Immature natural killer cell (primary cell): ENCODE measurements around the gene ENPP6. TPM values are rescaled to one million over a fixed set of nuclear protein-coding genes. Genes with fewer than 3 reads are reported as not detected.
A peak's percentile ranks its signal among the peaks of the same experiment; 100 is the strongest.

Experiments
- DNase-seq, 3 donors: peaks; one replicate each; pipeline ENCODE4 v3.0.0; 2022; ENCODE audit warnings: mixed read lengths in 1 of 3
- H3K27ac Mint-ChIP-seq, 6 donors: one replicate each; pipeline ENCODE4 v1.8.0; 2020; ENCODE audit warnings: mixed read lengths in 6 of 6, mild to moderate bottlenecking in 5 of 6, inconsistent platforms in 4 of 6, moderate library complexity in 3 of 6
- H3K27me3 Mint-ChIP-seq, 3 donors: one replicate each; pipeline ENCODE4 v1.8.0; 2020 to 2021; ENCODE audit warnings: low read depth in 3 of 3, mild to moderate bottlenecking in 3 of 3, mixed read lengths in 3 of 3, moderate library complexity in 3 of 3, inconsistent platforms in 1 of 3
- H3K36me3 Mint-ChIP-seq, 3 donors: one replicate each; pipeline ENCODE4 v1.8.0; 2020; ENCODE audit warnings: mixed read lengths in 3 of 3, inconsistent platforms in 2 of 3, mild to moderate bottlenecking in 2 of 3
- H3K4me1 Mint-ChIP-seq, 2 donors: one replicate each; pipeline ENCODE4 v1.8.0; 2020; ENCODE audit warnings: inconsistent platforms in 2 of 2, mild to moderate bottlenecking in 2 of 2, mixed read lengths in 2 of 2, moderate library complexity in 1 of 2
- H3K4me3 Mint-ChIP-seq, 5 donors: one replicate each; pipeline ENCODE4 v1.8.0; 2020; ENCODE audit warnings: mild to moderate bottlenecking in 5 of 5, mixed read lengths in 5 of 5, inconsistent platforms in 3 of 5, moderate library complexity in 3 of 5
- H3K9me3 Mint-ChIP-seq, 6 donors: one replicate each; pipeline ENCODE4 v1.8.0; 2020; ENCODE audit warnings: mild to moderate bottlenecking in 6 of 6, mixed read lengths in 6 of 6, inconsistent platforms in 4 of 6, moderate library complexity in 3 of 6
- polyA plus RNA-seq, 3 donors: library from polyadenylated mRNA; unstranded; fragments of 300-500 nt; fragmentation: Illumina TruSeq; gene quantifications; one replicate each; pipeline ENCODE4 v1.2.3, GENCODE V29; 2021

Gene ENPP6
- polyA plus RNA-seq, 3 donors from 2014 or later = 0.13 to 0.20 TPM; not detected in 1

GRCh38 chr4:184096561-184097240 lies 121.0 kb downstream of the ENPP6 start:
- H3K9me3 Mint-ChIP-seq = no peaks in the 10 kb centered on the region
- peak overlapping the region in 2 of 6 donors; percentile 31 to 51 for H3K27ac Mint-ChIP-seq
- DNase-seq = no peak
- H3K4me1 Mint-ChIP-seq = peaks cover 6 to 11% of the 10 kb centered on the region in 2 donors
- no peaks in the 10 kb centered on the region for H3K36me3 Mint-ChIP-seq
- peaks cover 0 to 6% (median 6%) of the 10 kb centered on the region in 3 donors for H3K27me3 Mint-ChIP-seq
- H3K4me3 Mint-ChIP-seq = peak overlapping the region; percentile 51 to 87 (median 79)

GRCh38 chr4:184094532-184095159 lies 123.0 kb downstream of the ENPP6 start:
- peaks cover 0 to 3% (median 0%) of the 10 kb centered on the region in 6 donors for H3K9me3 Mint-ChIP-seq
- no peak for DNase-seq
- peaks cover 5 to 11% of the 10 kb centered on the region in 2 donors for H3K4me1 Mint-ChIP-seq
- no peaks in the 10 kb centered on the region for H3K36me3 Mint-ChIP-seq
- no peak overlapping the region for H3K4me3 Mint-ChIP-seq
- H3K27ac Mint-ChIP-seq = no peak overlapping the region
- peaks cover 2 to 10% (median 6%) of the 10 kb centered on the region in 3 donors for H3K27me3 Mint-ChIP-seq

- Mint-ChIP-seq H3K9me3 (peaks cover 0 to 5% (median 0%) of the 10 kb centered on the region in 6 donors), H3K4me1 (peaks cover 0 to 2% of the 10 kb centered on the region in 2 donors), H3K36me3 (no peaks in the 10 kb centered on the region), H3K27me3 (peaks cover 2 to 10% (median 5%) of the 10 kb centered on the region in 3 donors), H3K4me3 (no peak overlapping the region), H3K27ac (no peak overlapping the region)
- no peak for DNase-seq
Observed at GRCh38 chr4:184091986-184092385, 125.7 kb downstream of the ENPP6 start.

- Mint-ChIP-seq H3K27me3 (peaks cover 2 to 8% (median 5%) of the 10 kb centered on the region in 3 donors), H3K4me3 (no peak overlapping the region), H3K9me3 (peaks cover 0 to 5% (median 0%) of the 10 kb centered on the region in 6 donors), H3K4me1 (no peaks in the 10 kb centered on the region), H3K36me3 (no peaks in the 10 kb centered on the region), H3K27ac (no peak overlapping the region)
- no peak for DNase-seq
Observed at GRCh38 chr4:184090571-184090970, 127.1 kb downstream of the ENPP6 start.

- H3K36me3 Mint-ChIP-seq = no peaks in the 10 kb centered on the region
- no peak for DNase-seq
- H3K9me3 Mint-ChIP-seq = peaks cover 0 to 2% (median 0%) of the 10 kb centered on the region in 6 donors
- no peak overlapping the region for H3K27ac Mint-ChIP-seq
- H3K4me3 Mint-ChIP-seq = no peak overlapping the region
- H3K4me1 Mint-ChIP-seq = no peaks in the 10 kb centered on the region
- peaks cover 5 to 24% (median 8%) of the 10 kb centered on the region in 3 donors for H3K27me3 Mint-ChIP-seq
Observed at GRCh38 chr4:184080674-184081073, 137.0 kb downstream of the ENPP6 start.

- no peak overlapping the region for H3K4me3 Mint-ChIP-seq
- DNase-seq = no peak
- H3K27me3 Mint-ChIP-seq = peaks cover 5 to 20% (median 5%) of the 10 kb centered on the region in 3 donors
- no peaks in the 10 kb centered on the region for H3K4me1 Mint-ChIP-seq
- H3K36me3 Mint-ChIP-seq = peaks cover 0 to 3% (median 0%) of the 10 kb centered on the region in 3 donors
- peaks cover 0 to 12% (median 5%) of the 10 kb centered on the region in 6 donors for H3K9me3 Mint-ChIP-seq
- no peak overlapping the region for H3K27ac Mint-ChIP-seq
Observed at GRCh38 chr4:184074677-184075388, 142.8 kb downstream of the ENPP6 start.

- Mint-ChIP-seq H3K27ac (no peak overlapping the region), H3K9me3 (peaks cover 0 to 7% (median 2%) of the 10 kb centered on the region in 6 donors), H3K4me1 (no peaks in the 10 kb centered on the region), H3K27me3 (peaks cover 0 to 11% (median 2%) of the 10 kb centered on the region in 3 donors), H3K36me3 (peaks cover 0 to 3% (median 0%) of the 10 kb centered on the region in 3 donors), H3K4me3 (no peak overlapping the region)
- DNase-seq = no peak
Observed at GRCh38 chr4:184067931-184068554, 149.6 kb downstream of the ENPP6 start.

GRCh38 chr4:184066584-184067300 lies 150.9 kb downstream of the ENPP6 start:
- peaks cover 0 to 11% (median 2%) of the 10 kb centered on the region in 3 donors for H3K27me3 Mint-ChIP-seq
- no peaks in the 10 kb centered on the region for H3K4me1 Mint-ChIP-seq
- DNase-seq = no peak
- H3K4me3 Mint-ChIP-seq = no peak overlapping the region
- no peak overlapping the region for H3K27ac Mint-ChIP-seq
- peaks cover 0 to 2% (median 0%) of the 10 kb centered on the region in 6 donors for H3K9me3 Mint-ChIP-seq
- H3K36me3 Mint-ChIP-seq = peaks cover 0 to under 1% (median 0%) of the 10 kb centered on the region in 3 donors

- Mint-ChIP-seq H3K4me3 (no peak overlapping the region), H3K4me1 (no peaks in the 10 kb centered on the region), H3K27ac (no peak overlapping the region)
Observed at GRCh38 chr4:184064877-184065276, 152.8 kb downstream of the ENPP6 start.

GRCh38 chr4:184062769-184063168 lies 154.9 kb downstream of the ENPP6 start:
- Mint-ChIP-seq H3K4me3 (no peak overlapping the region), H3K27ac (no peak overlapping the region), H3K4me1 (no peaks in the 10 kb centered on the region), H3K9me3 (no peaks in the 10 kb centered on the region), H3K27me3 (peaks cover 0 to 7% (median 0%) of the 10 kb centered on the region in 3 donors), H3K36me3 (no peaks in the 10 kb centered on the region)
- DNase-seq = no peak

More at GRCh38 chr4:184064877-184065276, 152.8 kb downstream of the ENPP6 start:
- peaks cover 0 to 11% (median 2%) of the 10 kb centered on the region in 3 donors for H3K27me3 Mint-ChIP-seq
- no peaks in the 10 kb centered on the region for H3K36me3 Mint-ChIP-seq
- no peak for DNase-seq
- H3K9me3 Mint-ChIP-seq = no peaks in the 10 kb centered on the region

- H3K27ac Mint-ChIP-seq = no peak overlapping the region
- no peak for DNase-seq
- H3K27me3 Mint-ChIP-seq = peaks cover 0 to 5% (median 0%) of the 10 kb centered on the region in 3 donors
- no peaks in the 10 kb centered on the region for H3K4me1 Mint-ChIP-seq
- no peaks in the 10 kb centered on the region for H3K9me3 Mint-ChIP-seq
- H3K36me3 Mint-ChIP-seq = no peaks in the 10 kb centered on the region
- no peak overlapping the region for H3K4me3 Mint-ChIP-seq
Observed at GRCh38 chr4:184061582-184061981, 156.1 kb downstream of the ENPP6 start.

GRCh38 chr4:184059099-184059498 lies 158.6 kb downstream of the ENPP6 start:
- Mint-ChIP-seq H3K4me1 (no peaks in the 10 kb centered on the region), H3K36me3 (no peaks in the 10 kb centered on the region), H3K9me3 (no peaks in the 10 kb centered on the region), H3K27me3 (no peaks in the 10 kb centered on the region), H3K4me3 (no peak overlapping the region), H3K27ac (no peak overlapping the region)
- DNase-seq = no peak

GRCh38 chr4:184058026-184058425 lies 159.6 kb downstream of the ENPP6 start:
- Mint-ChIP-seq H3K4me3 (no peak overlapping the region), H3K36me3 (no peaks in the 10 kb centered on the region), H3K9me3 (peaks cover 0 to 3% (median 0%) of the 10 kb centered on the region in 6 donors), H3K27me3 (no peaks in the 10 kb centered on the region), H3K27ac (no peak overlapping the region), H3K4me1 (no peaks in the 10 kb centered on the region)
- no peak for DNase-seq
